Osteocyte (in vitro differentiated cells): ENCODE results near the gene SH3BP2. TPM values are rescaled to one million over a fixed set of nuclear protein-coding genes. Genes with fewer than 3 reads are reported as not detected.

Experiments used
- DNase-seq: peaks from one replicate; pipeline ENCODE4 v3.0.0; 2021; ENCODE audit warnings: mixed read lengths; ENCODE audit not compliant: unreplicated experiment; ENCODE audit errors: extremely low spot score
- H3K27ac Mint-ChIP-seq: one replicate; pipeline ENCODE4 v1.8.0; 2021; ENCODE audit warnings: mild to moderate bottlenecking, mixed read lengths; ENCODE audit not compliant: unreplicated experiment
- H3K27me3 Mint-ChIP-seq: one replicate; pipeline ENCODE4 v1.8.0; 2021; ENCODE audit warnings: mixed read lengths; ENCODE audit not compliant: unreplicated experiment
- H3K36me3 Mint-ChIP-seq: one replicate; pipeline ENCODE4 v1.8.0; 2021; ENCODE audit warnings: mixed read lengths; ENCODE audit not compliant: unreplicated experiment
- H3K4me1 Mint-ChIP-seq: one replicate; pipeline ENCODE4 v1.8.0; 2021; ENCODE audit warnings: mixed read lengths; ENCODE audit not compliant: unreplicated experiment
- H3K4me3 Mint-ChIP-seq: one replicate; pipeline ENCODE4 v1.8.0; 2021; ENCODE audit warnings: mild to moderate bottlenecking, moderate library complexity, mixed read lengths; ENCODE audit not compliant: unreplicated experiment
- H3K9me3 Mint-ChIP-seq: one replicate; pipeline ENCODE4 v1.8.0; 2021; ENCODE audit warnings: mixed read lengths; ENCODE audit not compliant: unreplicated experiment
- CTCF ChIP-seq: fragments of 200-600 bp; sonication (generic); IDR thresholded peaks from 2 replicates; pipeline ENCODE4 v1.5.0; 2021; ENCODE audit warnings: antibody characterized with exemption, mild to moderate bottlenecking, moderate library complexity
- total RNA-seq: library from RNA; stranded (reverse); gene quantifications from 2 replicates; pipeline ENCODE4 v1.2.1, GENCODE V29; 2021

Gene SH3BP2
- total RNA-seq, 1 donor from 2014 or later: 110 TPM

DNA sequence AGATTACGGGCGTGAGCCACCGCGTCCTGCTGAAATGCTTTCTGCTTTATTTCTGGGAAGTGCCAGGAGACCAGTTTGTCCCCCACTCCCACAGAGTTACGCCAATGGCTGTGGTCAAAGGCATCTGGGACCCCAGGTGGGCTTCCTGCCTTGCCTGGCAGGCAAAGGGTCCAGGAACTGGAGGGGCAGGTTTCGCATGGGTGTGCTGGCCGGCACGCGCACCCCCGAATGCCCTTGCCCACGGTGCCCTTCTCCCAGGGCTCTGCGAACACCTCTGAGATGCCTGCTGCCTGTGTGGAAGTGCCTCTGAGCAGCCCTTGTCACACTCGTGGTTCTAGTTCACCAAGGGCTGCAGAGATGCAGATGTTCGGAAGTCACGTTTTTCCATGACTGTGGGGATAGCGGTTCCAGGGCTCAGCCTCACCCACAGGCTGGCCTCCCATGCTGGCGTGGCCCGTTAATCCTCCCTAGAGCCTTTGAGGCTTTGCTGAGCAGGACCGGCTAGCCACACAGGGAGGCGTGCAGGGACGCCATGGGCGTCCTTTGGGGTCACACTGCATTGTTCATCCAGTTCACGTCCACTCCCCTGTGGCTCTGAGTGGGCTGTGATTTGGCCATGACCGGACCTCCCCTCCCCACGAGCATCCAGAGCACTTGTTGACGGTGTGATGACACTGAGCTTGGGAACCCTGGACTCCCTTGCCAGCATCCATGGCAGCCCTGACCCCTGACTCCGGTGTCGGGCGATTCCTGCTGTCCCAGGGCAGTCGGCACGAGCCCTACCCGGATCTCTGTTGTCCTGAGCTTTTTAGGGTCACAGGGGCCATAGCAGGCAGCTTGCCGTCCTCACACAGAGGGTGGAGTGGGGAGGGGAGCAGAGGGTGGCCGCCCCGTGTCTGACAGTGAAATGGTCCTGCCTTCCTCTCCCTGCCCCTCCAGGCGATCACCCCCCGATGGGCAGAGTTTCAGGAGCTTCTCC is 38.0 kb downstream of the SH3BP2 start:
- peaks cover 7% of the 10 kb centered on the region for H3K4me1 Mint-ChIP-seq
- DNase-seq: peak; percentile 81
- peaks cover 24% of the 10 kb centered on the region for H3K36me3 Mint-ChIP-seq
- H3K9me3 Mint-ChIP-seq: no peaks in the 10 kb centered on the region
- no peaks in the 10 kb centered on the region for H3K27me3 Mint-ChIP-seq
- TF ChIP-seq CTCF: no peak
- H3K27ac Mint-ChIP-seq: no peak overlapping the region
- H3K4me3 Mint-ChIP-seq: no peak overlapping the region

- no peak overlapping the region for H3K27ac Mint-ChIP-seq
- no peak for TF ChIP-seq CTCF
- H3K4me1 Mint-ChIP-seq: peaks cover 6% of the 10 kb centered on the region
- H3K9me3 Mint-ChIP-seq: no peaks in the 10 kb centered on the region
- peaks cover 24% of the 10 kb centered on the region for H3K36me3 Mint-ChIP-seq
- DNase-seq: peak; percentile 82
- H3K4me3 Mint-ChIP-seq: no peak overlapping the region
- no peaks in the 10 kb centered on the region for H3K27me3 Mint-ChIP-seq
These were observed 38.9 kb downstream of the SH3BP2 start for GRCh38 chr4:2831611-2832308.

GRCh38 chr4:2832309-2832980 is 39.6 kb downstream of the SH3BP2 start:
- Mint-ChIP-seq H3K4me1 (peaks cover 11% of the 10 kb centered on the region), H3K27ac (no peak overlapping the region), H3K9me3 (no peaks in the 10 kb centered on the region), H3K36me3 (peaks cover 24% of the 10 kb centered on the region), H3K27me3 (no peaks in the 10 kb centered on the region), H3K4me3 (no peak overlapping the region)
- no peak for TF ChIP-seq CTCF
- DNase-seq: peak; percentile 80

DNA sequence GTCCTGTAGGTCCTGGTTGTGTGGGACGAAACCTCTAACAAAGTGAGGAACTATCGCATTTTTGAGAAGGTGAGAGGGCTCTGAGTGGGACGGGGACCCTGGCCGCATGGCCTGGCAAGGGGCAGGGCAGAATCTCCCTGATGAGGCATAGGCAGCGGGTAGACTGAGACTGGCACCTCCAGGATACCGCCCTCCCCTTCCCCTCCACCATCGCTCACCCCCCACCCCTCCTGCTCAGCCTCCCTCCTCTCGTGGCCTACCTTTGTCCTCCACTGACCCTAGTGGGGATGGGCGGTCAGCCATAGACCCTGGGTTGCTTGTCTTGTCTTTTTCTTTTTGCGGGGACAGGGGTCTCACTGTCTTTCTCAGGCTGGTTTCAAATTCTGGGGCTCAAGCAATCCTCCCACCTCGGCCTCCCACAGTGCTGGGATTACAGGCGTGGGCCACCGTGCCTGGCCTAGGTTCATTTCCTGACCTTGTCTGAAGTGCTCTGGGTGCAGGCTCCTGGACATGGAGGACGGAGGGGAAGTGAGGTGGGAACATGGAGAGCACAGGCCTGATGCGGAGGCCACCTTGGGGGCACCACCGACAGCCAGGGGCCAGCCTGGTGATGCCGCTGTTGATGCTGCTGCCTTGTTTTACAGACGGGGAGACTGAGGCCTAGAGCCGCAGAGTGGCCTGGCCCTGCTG is 40.2 kb downstream of the SH3BP2 start:
- no peak overlapping the region for H3K27ac Mint-ChIP-seq

More for the DNA sequence above, 40.2 kb downstream of the SH3BP2 start:
- no peak for TF ChIP-seq CTCF
- Mint-ChIP-seq H3K36me3 (peaks cover 24% of the 10 kb centered on the region), H3K4me1 (peaks cover 18% of the 10 kb centered on the region), H3K27me3 (no peaks in the 10 kb centered on the region), H3K9me3 (no peaks in the 10 kb centered on the region), H3K4me3 (no peak overlapping the region)
- peak; percentile 64 for DNase-seq
